Tibial nerve (tissue), 4 donors: ENCODE data around the gene AGPAT3. TPM values are rescaled to one million over a fixed set of nuclear protein-coding genes. Genes with fewer than 3 reads are reported as not detected.

ENCODE experiments used
- DNase-seq, 2 donors: peaks; one replicate each; pipeline ENCODE4 v3.0.0-alpha.2; 2019; ENCODE audit warnings: low spot score in 2 of 2
- H3K27ac ChIP-seq, 4 donors: fragments of 200-600 bp; sonication (generic) in 3 of 4; one replicate each; pipeline ENCODE4 v1.5.1; 2017 to 2019; ENCODE audit warnings: mild to moderate bottlenecking in 1 of 4
- H3K27me3 ChIP-seq, 2 donors: fragments of 200-600 bp; sonication (generic) in 1 of 2; one replicate each; pipeline versions ENCODE4 v1.5.1 to v1.6.0; 2017 to 2019
- H3K36me3 ChIP-seq, 3 donors: fragments of 200-600 bp; sonication (generic); one replicate each; pipeline ENCODE4 v1.5.1; 2018 to 2019
- H3K4me1 ChIP-seq, 4 donors: fragments of 200-600 bp; sonication (generic) in 3 of 4; one replicate each; pipeline ENCODE4 v1.5.1; 2017 to 2019
- H3K4me3 ChIP-seq, 4 donors: fragments of 200-600 bp; sonication (generic) in 3 of 4; one replicate each; pipeline ENCODE4 v1.5.1; 2017 to 2019; ENCODE audit warnings: mild to moderate bottlenecking in 1 of 4, moderate library complexity in 1 of 4
- H3K9me3 ChIP-seq, 4 donors: fragments of 200-600 bp; sonication (generic) in 3 of 4; one replicate each; pipeline ENCODE4 v1.5.1; 2017 to 2019
- EP300 ChIP-seq, 2 donors: sonication (generic); formaldehyde crosslinking; IDR thresholded peaks; one replicate each; pipeline ENCODE4 v1.6.1; 2017; ENCODE audit warnings: antibody characterized with exemption in 2 of 2, mild to moderate bottlenecking in 1 of 2
- POLR2A ChIP-seq, 2 donors: fragments of 450-650 bp; IDR thresholded peaks; one replicate each; pipeline ENCODE4 v1.6.1; 2017; ENCODE audit warnings: antibody characterized with exemption in 2 of 2, mild to moderate bottlenecking in 2 of 2, moderate library complexity in 2 of 2
- WGBS, 2 donors: methylation state at CpG; one replicate each; pipeline ENCODE4 v1.1.5; 2018; 5-methylcytosine and 5-hydroxymethylcytosine counted together
- total RNA-seq, 4 donors: library from RNA; depleted of rRNA; stranded (reverse); fragments of >200 nt; gene quantifications; one replicate each; pipeline ENCODE4 v1.1.0, GENCODE V29; 2016
- TF ChIP-seq, protein P1 (sequence below), 5 experiments: fragments of 200-600 bp in 3 of 5; fragments of 450-650 bp in 2 of 5; sonication (generic) in 3 of 5; IDR thresholded peaks; one replicate each; pipeline ENCODE4 v1.5.1; 2016 to 2019; ENCODE audit warnings: antibody characterized with exemption in 5 of 5, mild to moderate bottlenecking in 3 of 5, moderate library complexity in 2 of 5

The AGPAT3 gene
- total RNA-seq = 10 to 100 TPM; 29.9 to 45.6 (median 36.4) TPM

DNA sequence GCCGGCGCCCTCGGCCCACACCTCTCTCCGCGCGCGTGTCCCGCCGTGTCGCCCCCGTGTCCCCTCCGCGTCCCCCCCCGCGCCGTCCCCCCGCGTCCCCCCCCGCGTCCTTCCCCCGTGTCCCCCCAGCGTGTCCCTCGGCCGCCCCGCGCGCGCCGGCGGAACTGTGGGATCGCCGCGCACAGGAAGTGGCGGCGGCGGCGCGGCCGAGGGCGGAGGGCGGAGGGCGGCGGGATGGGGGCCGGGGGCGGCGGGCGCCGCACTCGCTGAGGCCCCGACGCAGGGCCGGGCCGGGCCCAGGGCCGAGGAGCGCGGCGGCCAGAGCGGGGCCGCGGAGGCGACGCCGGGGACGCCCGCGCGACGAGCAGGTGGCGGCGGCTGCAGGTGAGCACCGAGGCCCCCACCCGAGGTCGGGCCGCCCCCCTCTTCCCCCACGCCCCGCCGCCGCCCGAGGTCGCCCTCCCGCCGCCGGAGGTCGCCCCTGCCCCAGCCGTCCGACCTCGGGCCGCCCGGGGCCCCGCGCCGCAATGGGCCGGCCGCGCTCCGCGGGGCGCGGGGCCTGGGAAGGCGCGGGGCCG is at the start of gene AGPAT3:
Gene AGPAT3 (plus strand): TSS at position 262 of the 578 bp plus-strand sequence. CDS start 94,459 bp downstream, outside the sequence.
- H3K27me3 ChIP-seq = no peaks in the 10 kb centered on the region
- H3K9me3 ChIP-seq = no peaks in the 10 kb centered on the region
- 0% methylated on average over 6 of the region's 102 CpGs; no CpG with 5 or more reads in 1 of the 2 donors for WGBS, 2 donors
- H3K36me3 ChIP-seq = peaks cover 0 to 3% (median 0%) of the 10 kb centered on the region in 3 donors
- peaks cover 0 to 38% (median 14%) of the 10 kb centered on the region in 4 donors for H3K4me1 ChIP-seq
- peak within 1 kb of the TSS; percentile 73 to 85 (median 82) for H3K4me3 ChIP-seq
- no peak for DNase-seq
- peak within 1 kb of the TSS; percentile 87 to 97 (median 92) for H3K27ac ChIP-seq
- no peak for TF ChIP-seq EP300 (IDR thresholded peaks at IDR 0.05)

DNA sequence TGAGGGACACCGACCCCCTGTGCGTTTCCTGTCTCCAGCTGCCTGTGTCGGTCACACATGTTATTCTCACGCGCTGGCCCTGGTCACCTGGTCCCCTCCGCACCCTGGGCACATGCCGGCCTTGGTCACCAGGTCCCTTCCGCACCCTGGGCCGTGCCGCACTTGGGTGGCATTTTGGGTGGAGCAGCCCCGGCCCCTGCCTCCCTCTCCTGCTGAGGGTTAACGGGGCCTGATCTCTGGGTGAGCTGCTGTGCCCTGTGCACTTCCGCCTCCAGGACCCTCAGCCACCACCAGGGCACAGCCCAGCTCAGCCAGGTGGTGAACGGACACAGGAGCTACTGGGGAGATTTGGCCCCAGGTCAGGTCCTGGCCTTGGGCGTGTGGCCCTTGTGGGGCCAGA is 49.0 kb upstream of the AGPAT3 start:
- peaks cover 0 to 10% (median 0%) of the 10 kb centered on the region in 4 donors for H3K9me3 ChIP-seq
- DNase-seq = no peak
- WGBS, 2 donors = 85 to 89% methylated on average over 14 to 15 of the region's 15 CpGs
- H3K4me3 ChIP-seq = no peak overlapping the region
- peaks cover 0 to 25% (median 5%) of the 10 kb centered on the region in 4 donors for H3K4me1 ChIP-seq
- TF ChIP-seq, protein P1, sequence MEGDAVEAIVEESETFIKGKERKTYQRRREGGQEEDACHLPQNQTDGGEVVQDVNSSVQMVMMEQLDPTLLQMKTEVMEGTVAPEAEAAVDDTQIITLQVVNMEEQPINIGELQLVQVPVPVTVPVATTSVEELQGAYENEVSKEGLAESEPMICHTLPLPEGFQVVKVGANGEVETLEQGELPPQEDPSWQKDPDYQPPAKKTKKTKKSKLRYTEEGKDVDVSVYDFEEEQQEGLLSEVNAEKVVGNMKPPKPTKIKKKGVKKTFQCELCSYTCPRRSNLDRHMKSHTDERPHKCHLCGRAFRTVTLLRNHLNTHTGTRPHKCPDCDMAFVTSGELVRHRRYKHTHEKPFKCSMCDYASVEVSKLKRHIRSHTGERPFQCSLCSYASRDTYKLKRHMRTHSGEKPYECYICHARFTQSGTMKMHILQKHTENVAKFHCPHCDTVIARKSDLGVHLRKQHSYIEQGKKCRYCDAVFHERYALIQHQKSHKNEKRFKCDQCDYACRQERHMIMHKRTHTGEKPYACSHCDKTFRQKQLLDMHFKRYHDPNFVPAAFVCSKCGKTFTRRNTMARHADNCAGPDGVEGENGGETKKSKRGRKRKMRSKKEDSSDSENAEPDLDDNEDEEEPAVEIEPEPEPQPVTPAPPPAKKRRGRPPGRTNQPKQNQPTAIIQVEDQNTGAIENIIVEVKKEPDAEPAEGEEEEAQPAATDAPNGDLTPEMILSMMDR (IDR thresholded peaks at IDR 0.05) = no peak
- TF ChIP-seq EP300 (IDR thresholded peaks at IDR 0.05) (no peak), POLR2A (IDR thresholded peaks at IDR 0.05) (no peak)
- no peak overlapping the region for H3K27ac ChIP-seq
- no peaks in the 10 kb centered on the region for H3K27me3 ChIP-seq
- peaks cover 0 to 13% (median 0%) of the 10 kb centered on the region in 3 donors for H3K36me3 ChIP-seq

DNA sequence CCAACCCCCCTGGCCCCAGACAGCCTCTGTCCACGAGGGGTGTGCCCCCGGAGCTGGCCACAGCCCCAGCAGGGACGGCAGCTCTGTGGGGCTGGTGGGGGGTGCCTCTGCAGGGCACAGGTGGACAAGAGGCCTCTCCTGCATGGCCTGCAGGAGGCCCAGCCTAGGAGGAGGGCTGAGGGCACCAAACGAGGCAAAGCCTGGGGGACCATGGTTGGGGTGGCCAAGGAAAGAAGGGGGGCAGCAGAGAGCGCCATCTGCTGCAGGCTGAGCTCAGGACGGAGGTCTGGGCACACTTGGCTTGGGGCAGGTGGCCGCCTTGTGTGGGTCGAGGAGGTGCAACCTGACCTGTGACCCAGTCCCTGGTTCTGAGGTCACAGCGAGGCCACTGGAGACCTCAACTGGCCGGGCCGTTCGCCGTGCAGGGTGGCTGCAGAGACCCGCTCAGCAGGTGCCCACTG is 48.4 kb upstream of the AGPAT3 start:
- peaks cover 0 to 18% (median under 1%) of the 10 kb centered on the region in 4 donors for H3K4me1 ChIP-seq
- no peak overlapping the region for H3K27ac ChIP-seq
- DNase-seq = no peak
- peaks cover 0 to 10% (median 0%) of the 10 kb centered on the region in 4 donors for H3K9me3 ChIP-seq
- H3K27me3 ChIP-seq = no peaks in the 10 kb centered on the region
- H3K36me3 ChIP-seq = peaks cover 0 to 13% (median 0%) of the 10 kb centered on the region in 3 donors
- 74 to 88% methylated on average over 7 to 12 of the region's 14 CpGs for WGBS, 2 donors
- TF ChIP-seq, protein P1 (IDR thresholded peaks at IDR 0.05) = no peak
- TF ChIP-seq EP300 (IDR thresholded peaks at IDR 0.05) (no peak), POLR2A (IDR thresholded peaks at IDR 0.05) (no peak)
- H3K4me3 ChIP-seq = no peak overlapping the region

- H3K27ac ChIP-seq = no peak overlapping the region
- TF ChIP-seq, protein P1 (IDR thresholded peaks at IDR 0.05) = no peak
- TF ChIP-seq POLR2A (IDR thresholded peaks at IDR 0.05) = no peak
- no peak for TF ChIP-seq EP300 (IDR thresholded peaks at IDR 0.05)
- WGBS, 2 donors = 81 to 83% methylated on average over 11 to 27 of the region's 29 CpGs
- H3K4me1 ChIP-seq = peaks cover 0 to 13% (median 0%) of the 10 kb centered on the region in 4 donors
- H3K9me3 ChIP-seq = peaks cover 0 to 10% (median 0%) of the 10 kb centered on the region in 4 donors
- peaks cover 0 to 13% (median 0%) of the 10 kb centered on the region in 3 donors for H3K36me3 ChIP-seq
- no peak overlapping the region for H3K4me3 ChIP-seq
- H3K27me3 ChIP-seq = no peaks in the 10 kb centered on the region
- no peak for DNase-seq
Measured at GRCh38 chr21:43817157-43818086, 47.6 kb upstream of the AGPAT3 start.

GRCh38 chr21:43818685-43819084 is 46.3 kb upstream of the AGPAT3 start:
- Histone ChIP-seq H3K27ac (no peak overlapping the region), H3K27me3 (no peaks in the 10 kb centered on the region)

More at GRCh38 chr21:43818685-43819084, 46.3 kb upstream of the AGPAT3 start:
- TF ChIP-seq, protein P1 (IDR thresholded peaks at IDR 0.05) = no peak
- peak in 1 of 2 donors; percentile 30 for TF ChIP-seq EP300 (IDR thresholded peaks at IDR 0.05)
- Histone ChIP-seq H3K4me3 (no peak overlapping the region), H3K9me3 (peaks cover 0 to 10% (median 0%) of the 10 kb centered on the region in 4 donors), H3K4me1 (peaks cover 0 to 7% (median 0%) of the 10 kb centered on the region in 4 donors), H3K36me3 (peaks cover 0 to 13% (median 0%) of the 10 kb centered on the region in 3 donors)
- no peak for DNase-seq
- WGBS, 2 donors = 78 to 80% methylated on average over 3 of the region's 3 CpGs
